Heart left ventricle (tissue), 13 donors: ENCODE results near the gene ARHGAP12.

Experiments
- POLR2A ChIP-seq, 2 donors: fragments of 450-650 bp; IDR thresholded peaks; one replicate each; pipeline ENCODE4 v1.6.1; 2017; ENCODE audit warnings: antibody characterized with exemption in 2 of 2, mild to moderate bottlenecking in 2 of 2, moderate library complexity in 2 of 2
- TF ChIP-seq, protein P1 (sequence below), 12 donors: fragments of 200-600 bp; sonication (generic) in 4 of 12; IDR thresholded peaks; one replicate each; pipeline versions ENCODE4 v1.5.0 to v1.8.0; 2018 to 2022; ENCODE audit warnings: antibody characterized with exemption in 12 of 12, mild to moderate bottlenecking in 5 of 12
- donor health status: ischemic (EF 13 %, LVEDD 7.1; RV severe dilation, severe dysfunction).
- donor health status: DM: no; HTN: yes; CAD: no.
- donor health status: DM: no; HTN: no; CAD: no.
- donor health status: ischemic (EF 25% LVEDD 6.9; RV normal size, moderate dysfunction).
- donor health status: ischemic (EF 25% LVEDD 5.7; RV mildly dilated, moderate dysfunction).
- donor health status: ischemic (EF 35%, LVEDD 5.7; RV mildly dilated, moderate dysfunction).
- donor health status: nonischemic (EF 11% LVEDD 7.7; RV severe dilation, severe dysfunction).
- donor health status: DM: yes; HTN: yes; CAD: no.
- donor health status: PGD.
- donor health status: ischemic (EF 29% LVEDD 5.4; RV normal size, mild dysfunction).
- donor health status: nonischemic (EF 23%, LVEDD 6.1; RV moderate dilation, normal function).

DNA sequence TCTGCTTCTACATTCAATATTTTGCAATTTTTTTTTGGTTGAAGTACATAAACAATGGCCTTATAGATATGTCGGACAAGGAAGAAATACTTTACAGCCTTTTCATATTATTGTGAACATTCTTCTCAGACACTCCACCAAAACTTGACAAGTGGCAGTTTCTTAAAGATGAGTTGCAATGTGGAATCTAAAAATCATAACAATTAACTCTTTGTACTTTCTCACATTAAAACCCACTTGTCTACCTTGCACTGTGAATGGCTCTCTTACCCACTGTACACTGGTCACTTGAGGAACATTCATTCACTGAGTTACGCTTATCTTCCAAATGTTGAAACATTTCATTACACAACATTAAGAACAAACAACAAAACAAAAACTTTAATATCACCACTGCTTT lies 44.2 kb downstream of the ARHGAP12 start:
- TF ChIP-seq, protein P1, sequence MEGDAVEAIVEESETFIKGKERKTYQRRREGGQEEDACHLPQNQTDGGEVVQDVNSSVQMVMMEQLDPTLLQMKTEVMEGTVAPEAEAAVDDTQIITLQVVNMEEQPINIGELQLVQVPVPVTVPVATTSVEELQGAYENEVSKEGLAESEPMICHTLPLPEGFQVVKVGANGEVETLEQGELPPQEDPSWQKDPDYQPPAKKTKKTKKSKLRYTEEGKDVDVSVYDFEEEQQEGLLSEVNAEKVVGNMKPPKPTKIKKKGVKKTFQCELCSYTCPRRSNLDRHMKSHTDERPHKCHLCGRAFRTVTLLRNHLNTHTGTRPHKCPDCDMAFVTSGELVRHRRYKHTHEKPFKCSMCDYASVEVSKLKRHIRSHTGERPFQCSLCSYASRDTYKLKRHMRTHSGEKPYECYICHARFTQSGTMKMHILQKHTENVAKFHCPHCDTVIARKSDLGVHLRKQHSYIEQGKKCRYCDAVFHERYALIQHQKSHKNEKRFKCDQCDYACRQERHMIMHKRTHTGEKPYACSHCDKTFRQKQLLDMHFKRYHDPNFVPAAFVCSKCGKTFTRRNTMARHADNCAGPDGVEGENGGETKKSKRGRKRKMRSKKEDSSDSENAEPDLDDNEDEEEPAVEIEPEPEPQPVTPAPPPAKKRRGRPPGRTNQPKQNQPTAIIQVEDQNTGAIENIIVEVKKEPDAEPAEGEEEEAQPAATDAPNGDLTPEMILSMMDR (IDR thresholded peaks at IDR 0.05) = no peak
- TF ChIP-seq POLR2A (IDR thresholded peaks at IDR 0.05) = no peak
